Panc1 (cell line): Measurements from ENCODE around the gene TKT. TPM values are rescaled to one million over a fixed set of nuclear protein-coding genes. Genes with fewer than 3 reads are reported as not detected.

Experiments used
- ATAC-seq: fragments of 200-7000 bp; cut with Tn5 transposase; 2 replicates; pipeline ENCODE4 v1.9.1; 2020; ENCODE audit warnings: mild to moderate bottlenecking, moderate library complexity
- BruUV-seq: library from RNA; stranded (reverse); fragments of 400-500 nt; replicated peaks from 2 replicates; lab custom pipeline; 2021; lab: Mats Ljungman, UMichigan
- CTCF ChIA-PET: fragments of 300-600 bp; sonication (Branson Sonifier 250); formaldehyde crosslinking; loops from one replicate; lab custom pipeline; 2022; ENCODE audit warnings: antibody characterized with exemption; lab: Charles Lee
- POLR2A ChIA-PET: fragments of 300-600 bp; sonication (Branson Sonifier 250); formaldehyde crosslinking; loops from one replicate; lab custom pipeline; 2022; ENCODE audit warnings: antibody characterized with exemption; lab: Charles Lee
- DNase-seq: peaks from one replicate; pipeline ENCODE4 v3.0.0-alpha.2; 2010; ENCODE audit warnings: low read depth, low spot score
- H3K27ac ChIP-seq: 2 replicates; pipeline ENCODE4 v1.5.1; 2011; ENCODE audit warnings: mild to moderate bottlenecking, low read length, inconsistent platforms
- H3K27me3 ChIP-seq: fragments of 200-500 bp; sonication (Bioruptor generic); 2 replicates; pipeline ENCODE4 v1.6.0; 2014; ENCODE audit warnings: low read length, inconsistent platforms; ENCODE audit not compliant: control insufficient read depth, insufficient read depth
- H3K36me3 ChIP-seq: fragments of 200-500 bp; sonication (Bioruptor generic); 2 replicates; pipeline ENCODE4 v1.5.1; 2014; ENCODE audit warnings: inconsistent platforms, mild to moderate bottlenecking, low read length, moderate library complexity; ENCODE audit not compliant: control insufficient read depth, insufficient read depth
- H3K4me1 ChIP-seq: 2 replicates; pipeline ENCODE4 v1.5.1; 2011; ENCODE audit warnings: inconsistent platforms, mild to moderate bottlenecking, low read length, moderate library complexity; ENCODE audit not compliant: control insufficient read depth, insufficient read depth
- H3K4me3 ChIP-seq, 2 experiments: 2 replicates each; pipeline ENCODE4 v1.5.1; 2011 to 2012; ENCODE audit warnings: low read depth in 2 of 2, low read length in 2 of 2, mild to moderate bottlenecking in 2 of 2, inconsistent platforms in 1 of 2, moderate library complexity in 1 of 2
- H3K9me3 ChIP-seq: fragments of 200-500 bp; sonication (Bioruptor generic); 2 replicates; pipeline ENCODE4 v1.5.1; 2014; ENCODE audit warnings: low read depth, mild to moderate bottlenecking, inconsistent platforms, low read length, moderate library complexity; ENCODE audit not compliant: control insufficient read depth, insufficient read depth
- CTCF ChIP-seq: fragments of 450-650 bp; IDR thresholded peaks from 2 replicates; pipeline ENCODE4 v1.5.1; 2017; ENCODE audit warnings: mild to moderate bottlenecking
- POLR2AphosphoS5 ChIP-seq: IDR thresholded peaks from 2 replicates; pipeline ENCODE4 v1.6.1; 2012; ENCODE audit warnings: mild to moderate bottlenecking, low read depth, low read length, moderate library complexity
- REST ChIP-seq, 2 experiments: IDR thresholded peaks; 2 replicates each; pipeline ENCODE4 v1.6.1; 2011 to 2012; ENCODE audit warnings: low read depth in 2 of 2, control low read depth in 1 of 2, low read length in 1 of 2, mild to moderate bottlenecking in 1 of 2, moderate library complexity in 1 of 2; ENCODE audit not compliant: insufficient read depth in 1 of 2
- SIN3A ChIP-seq: IDR thresholded peaks from 2 replicates; pipeline ENCODE4 v1.6.1; 2012; ENCODE audit warnings: low read depth, mild to moderate bottlenecking, low read length, moderate library complexity, borderline replicate concordance; ENCODE audit not compliant: insufficient read depth
- TCF7L2 ChIP-seq: IDR thresholded peaks from 2 replicates; pipeline ENCODE4 v1.6.1; 2011; ENCODE audit warnings: mild to moderate bottlenecking, low read depth, low read length, inconsistent platforms
- in situ Hi-C: cut with HindIII; loops from 2 replicates; pipeline ENCODE4 v1.10.0; 2016; ENCODE audit warnings: low sequenced_read_pairs, low pct_unique_long_range_greater_than_20kb
- intact Hi-C: fragments of 100-400 bp; cut with micrococcal nuclease; formaldehyde crosslinking; loops from one replicate; pipeline ENCODE4 v1.10.0; 2022; ENCODE audit not compliant: unreplicated experiment
- total RNA-seq: library from RNA; stranded (reverse); gene quantifications from one replicate; pipeline ENCODE4 v1.2.1, GENCODE V29; 2021; ENCODE audit not compliant: unreplicated experiment

TKT gene
- total RNA-seq, 1 experiment from 2014 or later: 338 TPM

GRCh38 chr3:53195602-53196574 is 59.9 kb downstream of the TKT start:
- peak; percentile 78 for ATAC-seq
- ChIA-PET CTCF (interaction anchor here (0.5 to 2.0 kb wide), 4 partner anchors 25 to 120 kb away, joined by 5 to 10 read pairs (median 8); no protein-coding TSS in a partner anchor), POLR2A (no interaction called here)
- intact Hi-C loops: loop anchor here (1.0 to 2.0 kb wide), 2 partner anchors 61 to 82 kb away; no protein-coding TSS in a partner anchor
- DNase-seq: no peak
- no peak overlapping the region for H3K4me3 ChIP-seq
- peaks cover 3% of the 10 kb centered on the region; the same call in 1 of the 2 replicates for H3K4me1 ChIP-seq
- TF ChIP-seq TCF7L2: no peak
- TF ChIP-seq CTCF: peak; percentile 95
- no peak for TF ChIP-seq POLR2AphosphoS5
- TF ChIP-seq SIN3A: no peak
- TF ChIP-seq REST (IDR thresholded peaks at IDR 0.05; ENCODE audit: insufficient read depth in 1 of 2, low read depth in 2 of 2, low read length in 1 of 2): no peak
- no peak overlapping the region for H3K27ac ChIP-seq
- in situ Hi-C loops: no loop called here
- H3K9me3 ChIP-seq: no peaks in the 10 kb centered on the region
- BruUV-seq: no TSS peak
- no peaks in the 10 kb centered on the region for H3K27me3 ChIP-seq
- no peaks in the 10 kb centered on the region for H3K36me3 ChIP-seq

GRCh38 chr3:53195066-53195450 is 60.8 kb downstream of the TKT start:
- DNase-seq (no peak), ATAC-seq (no peak)
- intact Hi-C loops (loop anchor here (1.0 kb wide), 1 partner anchor 81 kb away; no protein-coding TSS in a partner anchor), in situ Hi-C loops (no loop called here)
- peaks cover 3% of the 10 kb centered on the region; the same call in 1 of the 2 replicates for H3K4me1 ChIP-seq
- ChIA-PET CTCF (interaction anchor here (2.0 kb wide), 1 partner anchor 61 kb away, joined by 9 read pairs; no protein-coding TSS in a partner anchor), POLR2A (no interaction called here)
- H3K27ac ChIP-seq: no peak overlapping the region
- no peaks in the 10 kb centered on the region for H3K9me3 ChIP-seq
- H3K36me3 ChIP-seq: no peaks in the 10 kb centered on the region
- H3K27me3 ChIP-seq: no peaks in the 10 kb centered on the region
- TF ChIP-seq SIN3A: no peak
- TF ChIP-seq CTCF: no peak
- no peak for TF ChIP-seq TCF7L2
- no peak for TF ChIP-seq REST (IDR thresholded peaks at IDR 0.05; ENCODE audit: insufficient read depth in 1 of 2, low read depth in 2 of 2, low read length in 1 of 2)
- no peak for TF ChIP-seq POLR2AphosphoS5
- no TSS peak for BruUV-seq
- no peak overlapping the region for H3K4me3 ChIP-seq
